IMR-90 (cell line): ENCODE data around the gene LAMA5.

Experiments used
- CHD1 ChIP-seq: IDR thresholded peaks from 2 replicates; pipeline ENCODE4 v1.6.1; 2012; ENCODE audit warnings: low read depth, low read length, improper control_type of control experiment
- MAZ ChIP-seq: IDR thresholded peaks from 2 replicates; pipeline ENCODE4 v1.6.1; 2012; ENCODE audit warnings: low read depth, mild to moderate bottlenecking, low read length, improper control_type of control experiment, moderate library complexity, borderline replicate concordance
- POLR2A ChIP-seq: IDR thresholded peaks from 2 replicates; pipeline ENCODE4 v1.6.1; 2012; ENCODE audit warnings: mild to moderate bottlenecking, low read depth, low read length
- RAD21 ChIP-seq: IDR thresholded peaks from 2 replicates; pipeline ENCODE4 v1.6.1; 2012; ENCODE audit warnings: low read length, improper control_type of control experiment
- TF ChIP-seq, protein P1 (sequence below): conservative IDR thresholded peaks from 2 replicates; pipeline ENCODE4 v1.5.1; 2012; ENCODE audit warnings: mild to moderate bottlenecking, low read depth, low read length, improper control_type of control experiment

- TF ChIP-seq, protein P1, sequence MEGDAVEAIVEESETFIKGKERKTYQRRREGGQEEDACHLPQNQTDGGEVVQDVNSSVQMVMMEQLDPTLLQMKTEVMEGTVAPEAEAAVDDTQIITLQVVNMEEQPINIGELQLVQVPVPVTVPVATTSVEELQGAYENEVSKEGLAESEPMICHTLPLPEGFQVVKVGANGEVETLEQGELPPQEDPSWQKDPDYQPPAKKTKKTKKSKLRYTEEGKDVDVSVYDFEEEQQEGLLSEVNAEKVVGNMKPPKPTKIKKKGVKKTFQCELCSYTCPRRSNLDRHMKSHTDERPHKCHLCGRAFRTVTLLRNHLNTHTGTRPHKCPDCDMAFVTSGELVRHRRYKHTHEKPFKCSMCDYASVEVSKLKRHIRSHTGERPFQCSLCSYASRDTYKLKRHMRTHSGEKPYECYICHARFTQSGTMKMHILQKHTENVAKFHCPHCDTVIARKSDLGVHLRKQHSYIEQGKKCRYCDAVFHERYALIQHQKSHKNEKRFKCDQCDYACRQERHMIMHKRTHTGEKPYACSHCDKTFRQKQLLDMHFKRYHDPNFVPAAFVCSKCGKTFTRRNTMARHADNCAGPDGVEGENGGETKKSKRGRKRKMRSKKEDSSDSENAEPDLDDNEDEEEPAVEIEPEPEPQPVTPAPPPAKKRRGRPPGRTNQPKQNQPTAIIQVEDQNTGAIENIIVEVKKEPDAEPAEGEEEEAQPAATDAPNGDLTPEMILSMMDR, result no peak
- TF ChIP-seq RAD21 (no peak), MAZ (no peak), POLR2A (no peak), CHD1 (no peak)
These were observed 17.5 kb downstream of the LAMA5 start for GRCh38 chr20:62349556-62350097.
